Karpas-422 (cell line): ENCODE measurements around the gene HTR2B. TPM values are rescaled to one million over a fixed set of nuclear protein-coding genes. Genes with fewer than 3 reads are reported as not detected.

Experiments used
- DNase-seq: peaks from one replicate; pipeline ENCODE4 v3.0.0-alpha.2; 2015
- H2AFZ ChIP-seq: fragments of 200-600 bp; sonication (generic); 2 replicates; pipeline ENCODE4 v1.6.1; 2014; ENCODE audit warnings: antibody characterized with exemption, low read length, mixed read lengths
- H3K27ac ChIP-seq: fragments of 200-600 bp; sonication (generic); 2 replicates; pipeline ENCODE4 v1.5.1; 2014; ENCODE audit warnings: mild to moderate bottlenecking, low read length, moderate library complexity
- H3K27me3 ChIP-seq: fragments of 200-600 bp; sonication (generic); 2 replicates; pipeline ENCODE4 v1.6.1; 2014; ENCODE audit warnings: low read length, mixed read lengths
- H3K36me3 ChIP-seq: fragments of 200-600 bp; sonication (generic); 2 replicates; pipeline ENCODE4 v1.6.1; 2014; ENCODE audit warnings: low read length, mixed read lengths; ENCODE audit not compliant: insufficient read depth
- H3K4me1 ChIP-seq: fragments of 200-600 bp; sonication (generic); 2 replicates; pipeline ENCODE4 v1.6.1; 2014; ENCODE audit warnings: mild to moderate bottlenecking, low read length, mixed read lengths
- H3K4me2 ChIP-seq: fragments of 200-600 bp; sonication (generic); 2 replicates; pipeline ENCODE4 v1.6.1; 2014; ENCODE audit warnings: low read length, low read depth, mild to moderate bottlenecking; ENCODE audit not compliant: poor library complexity, severe bottlenecking
- H3K4me3 ChIP-seq: fragments of 200-600 bp; sonication (generic); 2 replicates; pipeline ENCODE4 v1.5.1; 2014; ENCODE audit warnings: mild to moderate bottlenecking, antibody characterized with exemption, low read length, mixed read lengths
- H3K79me2 ChIP-seq: fragments of 200-600 bp; sonication (generic); 2 replicates; pipeline ENCODE4 v1.6.1; 2014; ENCODE audit warnings: mild to moderate bottlenecking, low read length, mixed read lengths
- H3K9ac ChIP-seq: fragments of 200-600 bp; sonication (generic); 2 replicates; pipeline ENCODE4 v1.6.0; 2014; ENCODE audit warnings: low read length
- H3K9me2 ChIP-seq: fragments of 200-600 bp; sonication (generic), shearing (Covaris generic); replicated peaks from 2 replicates; pipeline ENCODE4 v1.6.0; 2014; ENCODE audit warnings: mild to moderate bottlenecking, low read length, moderate library complexity; ENCODE audit not compliant: insufficient read depth
- H3K9me3 ChIP-seq: fragments of 300-700, 200-600 bp; sonication (generic); 2 replicates; pipeline ENCODE4 v1.6.1; 2014; ENCODE audit warnings: low read length, mixed read lengths
- H4K20me1 ChIP-seq: fragments of 200-600 bp; sonication (generic); 2 replicates; pipeline ENCODE4 v1.6.1; 2014; ENCODE audit warnings: mild to moderate bottlenecking, antibody characterized with exemption, low read length, low read depth; ENCODE audit not compliant: insufficient read depth
- total RNA-seq: library from RNA; depleted of rRNA; stranded (reverse); fragments of >200 nt; shearing (Covaris generic); gene quantifications from 2 replicates; pipeline ENCODE4 v1.2.3, GENCODE V29; 2014; ENCODE audit warnings: low replicate concordance

The HTR2B gene
- total RNA-seq, 1 experiment from 2014 or later, result not detected

GRCh38 chr2:231163414-231164095 lies 38.7 kb upstream of the HTR2B start:
- Histone ChIP-seq H3K27ac (no peak overlapping the region), H3K4me2 (no peak overlapping the region), H3K27me3 (no peaks in the 10 kb centered on the region), H2AFZ (no peak overlapping the region), H3K36me3 (peaks cover 42% of the 10 kb centered on the region), H3K9me2 (no peaks in the 10 kb centered on the region), H3K4me3 (no peak overlapping the region), H4K20me1 (no peaks in the 10 kb centered on the region), H3K9me3 (no peaks in the 10 kb centered on the region), H3K79me2 (no peaks in the 10 kb centered on the region), H3K4me1 (peaks cover 15% of the 10 kb centered on the region), H3K9ac (no peak overlapping the region)
- no peak for DNase-seq

- Histone ChIP-seq H3K4me3 (no peak overlapping the region), H3K9ac (no peak overlapping the region), H3K4me1 (peaks cover 15% of the 10 kb centered on the region), H4K20me1 (no peaks in the 10 kb centered on the region), H3K27ac (no peak overlapping the region), H3K4me2 (no peak overlapping the region), H3K27me3 (no peaks in the 10 kb centered on the region), H2AFZ (no peak overlapping the region), H3K79me2 (no peaks in the 10 kb centered on the region), H3K9me3 (no peaks in the 10 kb centered on the region), H3K9me2 (no peaks in the 10 kb centered on the region), H3K36me3 (peaks cover 38% of the 10 kb centered on the region)
- DNase-seq, result no peak
These were observed 38.2 kb upstream of the HTR2B start for GRCh38 chr2:231163011-231163410.

GRCh38 chr2:231161877-231162329 lies 37.1 kb upstream of the HTR2B start:
- Histone ChIP-seq H3K9ac (no peak overlapping the region), H3K27ac (no peak overlapping the region), H3K4me3 (no peak overlapping the region), H3K36me3 (peaks cover 28% of the 10 kb centered on the region), H3K27me3 (no peaks in the 10 kb centered on the region), H4K20me1 (no peaks in the 10 kb centered on the region), H3K9me2 (no peaks in the 10 kb centered on the region), H3K4me1 (peaks cover 6% of the 10 kb centered on the region), H3K9me3 (no peaks in the 10 kb centered on the region), H2AFZ (no peak overlapping the region), H3K79me2 (0 out of 2 replicates have a peak, but pooled peaks cover 3% of the 10 kb centered on the region), H3K4me2 (no peak overlapping the region)
- DNase-seq, result no peak

GRCh38 chr2:231161252-231161839 lies 36.5 kb upstream of the HTR2B start:
- no peaks in the 10 kb centered on the region for H4K20me1 ChIP-seq
- H2AFZ ChIP-seq, result no peak overlapping the region
- peaks cover 2% of the 10 kb centered on the region; the same call in 1 of the 2 replicates for H3K4me1 ChIP-seq
- H3K4me2 ChIP-seq, result no peak overlapping the region
- H3K9me3 ChIP-seq, result no peaks in the 10 kb centered on the region
- no peak overlapping the region for H3K27ac ChIP-seq
- H3K27me3 ChIP-seq, result no peaks in the 10 kb centered on the region
- 0 out of 2 replicates have a peak, but pooled peaks cover 3% of the 10 kb centered on the region for H3K79me2 ChIP-seq
- no peaks in the 10 kb centered on the region for H3K9me2 ChIP-seq
- DNase-seq, result no peak
- H3K36me3 ChIP-seq, result peaks cover 25% of the 10 kb centered on the region
- no peak overlapping the region for H3K9ac ChIP-seq
- no peak overlapping the region for H3K4me3 ChIP-seq

- Histone ChIP-seq H3K79me2 (0 out of 2 replicates have a peak, but pooled peaks cover 3% of the 10 kb centered on the region), H3K9me3 (no peaks in the 10 kb centered on the region), H3K4me3 (no peak overlapping the region), H4K20me1 (no peaks in the 10 kb centered on the region), H3K4me2 (no peak overlapping the region), H3K36me3 (peaks cover 19% of the 10 kb centered on the region), H3K9ac (no peak overlapping the region), H3K27me3 (no peaks in the 10 kb centered on the region), H2AFZ (no peak overlapping the region), H3K27ac (no peak overlapping the region), H3K9me2 (no peaks in the 10 kb centered on the region), H3K4me1 (0 out of 2 replicates have a peak, but pooled peaks cover 2% of the 10 kb centered on the region)
- no peak for DNase-seq
These were observed 35.9 kb upstream of the HTR2B start for GRCh38 chr2:231160701-231161100.

GRCh38 chr2:231159306-231159705 lies 34.5 kb upstream of the HTR2B start:
- H3K27me3 ChIP-seq, result no peaks in the 10 kb centered on the region
- H3K79me2 ChIP-seq, result 0 out of 2 replicates have a peak, but pooled peaks cover 3% of the 10 kb centered on the region
- no peak overlapping the region for H3K4me2 ChIP-seq
- 0 out of 2 replicates have a peak, but pooled peaks cover 2% of the 10 kb centered on the region for H3K4me1 ChIP-seq
- H3K27ac ChIP-seq, result no peak overlapping the region
- H2AFZ ChIP-seq, result no peak overlapping the region
- no peaks in the 10 kb centered on the region for H3K9me3 ChIP-seq
- H3K4me3 ChIP-seq, result no peak overlapping the region
- no peaks in the 10 kb centered on the region for H3K9me2 ChIP-seq
- no peaks in the 10 kb centered on the region for H4K20me1 ChIP-seq
- no peak for DNase-seq
- peaks cover 21% of the 10 kb centered on the region for H3K36me3 ChIP-seq
- H3K9ac ChIP-seq, result no peak overlapping the region

- H3K4me1 ChIP-seq, result peaks cover 13% of the 10 kb centered on the region
- H3K4me3 ChIP-seq, result no peak overlapping the region
These were observed 28.1 kb upstream of the HTR2B start for GRCh38 chr2:231152800-231153557.

GRCh38 chr2:231146665-231147064 lies 21.8 kb upstream of the HTR2B start:
- no peak overlapping the region for H3K4me3 ChIP-seq
- H3K79me2 ChIP-seq, result peaks cover 6% of the 10 kb centered on the region
- H3K9ac ChIP-seq, result no peak overlapping the region
- H2AFZ ChIP-seq, result no peak overlapping the region
- no peaks in the 10 kb centered on the region for H3K9me2 ChIP-seq
- peaks cover 12% of the 10 kb centered on the region; the same call in 1 of the 2 replicates for H3K36me3 ChIP-seq
- H3K27me3 ChIP-seq, result no peaks in the 10 kb centered on the region
- no peak for DNase-seq
- peaks cover 11% of the 10 kb centered on the region for H3K4me1 ChIP-seq
- no peak overlapping the region for H3K27ac ChIP-seq
- H4K20me1 ChIP-seq, result no peaks in the 10 kb centered on the region
- H3K9me3 ChIP-seq, result no peaks in the 10 kb centered on the region
- H3K4me2 ChIP-seq, result no peak overlapping the region

More at GRCh38 chr2:231152800-231153557, 28.1 kb upstream of the HTR2B start:
- no peak overlapping the region for H3K27ac ChIP-seq
- no peaks in the 10 kb centered on the region for H3K9me2 ChIP-seq
- H3K4me2 ChIP-seq, result no peak overlapping the region
- no peaks in the 10 kb centered on the region for H3K9me3 ChIP-seq
- no peak overlapping the region for H2AFZ ChIP-seq
- H3K79me2 ChIP-seq, result peaks cover 9% of the 10 kb centered on the region; the same call in 1 of the 2 replicates
- no peak for DNase-seq
- no peaks in the 10 kb centered on the region for H3K27me3 ChIP-seq
- peaks cover 28% of the 10 kb centered on the region for H3K36me3 ChIP-seq
- no peak overlapping the region for H3K9ac ChIP-seq
- no peaks in the 10 kb centered on the region for H4K20me1 ChIP-seq
